Activated gamma-delta T cell treated with Interleukin-2 at 50 U/mL for 16 hours (primary cell): ENCODE measurements around the gene CYP4F11.
"Not testable (repeated sequence)": the region's sequence is repeated elsewhere in the genome, so short reads cannot be mapped to it uniquely, and the experiment has no call there.

ENCODE experiments used
- DNase-seq: peaks from one replicate; pipeline ENCODE4 v3.0.0-alpha.2; 2020

The CYP4F11 gene

GRCh38 chr19:15922021-15922420 is 12.3 kb downstream of the CYP4F11 start:
- DNase-seq: no peak

- DNase-seq: no peak
Measured at GRCh38 chr19:15919243-15919642, 15.1 kb downstream of the CYP4F11 start.

GRCh38 chr19:15915109-15915508 is 19.2 kb downstream of the CYP4F11 start:
- no peak for DNase-seq

GRCh38 chr19:15913830-15914229 is 20.5 kb downstream of the CYP4F11 start:
- DNase-seq: no peak

GRCh38 chr19:15913384-15913783 is 20.9 kb downstream of the CYP4F11 start:
- DNase-seq: no peak

GRCh38 chr19:15911599-15912235 is 22.6 kb downstream of the CYP4F11 start:
- no peak for DNase-seq

GRCh38 chr19:15905026-15905425 is 29.3 kb downstream of the CYP4F11 start:
- DNase-seq: no peak

- not testable (repeated sequence) for DNase-seq
Measured at GRCh38 chr19:15902898-15903297, 31.4 kb downstream of the CYP4F11 start.

- no peak for DNase-seq
Measured at GRCh38 chr19:15902254-15902653, 32.1 kb downstream of the CYP4F11 start.

GRCh38 chr19:15900504-15900903 is 33.8 kb downstream of the CYP4F11 start:
- DNase-seq: no peak

GRCh38 chr19:15900032-15900431 is 34.3 kb downstream of the CYP4F11 start:
- not testable (repeated sequence) for DNase-seq

GRCh38 chr19:15899561-15899960 is 34.8 kb downstream of the CYP4F11 start:
- not testable (repeated sequence) for DNase-seq

- DNase-seq: no peak
Measured at GRCh38 chr19:15897738-15898276, 36.5 kb downstream of the CYP4F11 start, which contains the start of gene CYP4F2. Gene CYP4F2, minus strand, starts transcription at chr19:15898074. Its CDS starts 463 bp downstream, at chr19:15897611.

- no peak for DNase-seq
Measured at GRCh38 chr19:15897026-15897737, 37.1 kb downstream of the CYP4F11 start.

- no peak for DNase-seq
Measured at GRCh38 chr19:15895876-15896430, 38.4 kb downstream of the CYP4F11 start.

- DNase-seq: no peak
Measured at GRCh38 chr19:15894359-15894758, 40.0 kb downstream of the CYP4F11 start.

- no peak for DNase-seq
Measured at GRCh38 chr19:15893477-15893876, 40.9 kb downstream of the CYP4F11 start.

- DNase-seq: no peak
Measured at GRCh38 chr19:15892012-15892411, 42.3 kb downstream of the CYP4F11 start.

- DNase-seq: no peak
Measured at GRCh38 chr19:15891434-15891833, 42.9 kb downstream of the CYP4F11 start.

- DNase-seq: not testable (repeated sequence)
Measured at GRCh38 chr19:15889339-15889738, 45.0 kb downstream of the CYP4F11 start.

- no peak for DNase-seq
Measured at GRCh38 chr19:15885919-15886318, 48.4 kb downstream of the CYP4F11 start.

- no peak for DNase-seq
Measured at GRCh38 chr19:15885167-15885566, 49.2 kb downstream of the CYP4F11 start.

GRCh38 chr19:15883329-15883728 is 51.0 kb downstream of the CYP4F11 start:
- DNase-seq: not testable (repeated sequence)
